ENCODE data around the gene PALB2. TPM values are rescaled to one million over a fixed set of nuclear protein-coding genes. Genes with fewer than 3 reads are reported as not detected.

The PALB2 gene
- polyA plus RNA-seq, 2 of the 4 experiments (the other 2 are of a cell fraction) = 13.9 to 17.4 TPM

DNA sequence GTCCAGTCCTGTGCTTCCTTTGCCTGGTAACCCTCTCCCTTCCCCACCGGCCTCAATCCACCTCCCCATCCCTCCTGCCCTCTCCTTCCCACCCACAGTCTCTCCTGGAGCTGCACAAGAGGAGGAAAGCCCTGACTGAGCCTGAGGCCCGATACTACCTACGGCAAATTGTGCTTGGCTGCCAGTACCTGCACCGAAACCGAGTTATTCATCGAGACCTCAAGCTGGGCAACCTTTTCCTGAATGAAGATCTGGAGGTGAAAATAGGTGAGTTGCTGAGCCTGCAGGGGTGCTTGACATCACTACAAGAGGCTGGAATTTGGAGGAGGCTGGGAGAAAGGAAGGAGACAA lies 38.9 kb upstream of the PALB2 start:
- TF ChIP-seq RCOR1 (IDR thresholded peaks at IDR 0.05; ENCODE audit: low read depth, low read length) (no peak), KDM1A (IDR thresholded peaks at IDR 0.05; ENCODE audit: low read depth) (no peak), NR3C1 (IDR thresholded peaks at IDR 0.05) (no peak), NFE2L2 (conservative IDR thresholded peaks at IDR 0.05; ENCODE audit: low read length) (no peak), CBX8 (IDR thresholded peaks at IDR 0.05) (no peak), POLR2AphosphoS2 (conservative IDR thresholded peaks at IDR 0.05; ENCODE audit: low read length) (no peak), ZC3H11A (IDR thresholded peaks at IDR 0.05) (no peak), ESRRA (IDR thresholded peaks at IDR 0.05; ENCODE audit: borderline replicate concordance, low read length) (no peak), CHD2 (IDR thresholded peaks at IDR 0.05; ENCODE audit: low read length, partially characterized antibody) (no peak), SMC3 (IDR thresholded peaks at IDR 0.05) (no peak), RFX5 (IDR thresholded peaks at IDR 0.05) (no peak)
- TF ChIP-seq, protein P1, sequence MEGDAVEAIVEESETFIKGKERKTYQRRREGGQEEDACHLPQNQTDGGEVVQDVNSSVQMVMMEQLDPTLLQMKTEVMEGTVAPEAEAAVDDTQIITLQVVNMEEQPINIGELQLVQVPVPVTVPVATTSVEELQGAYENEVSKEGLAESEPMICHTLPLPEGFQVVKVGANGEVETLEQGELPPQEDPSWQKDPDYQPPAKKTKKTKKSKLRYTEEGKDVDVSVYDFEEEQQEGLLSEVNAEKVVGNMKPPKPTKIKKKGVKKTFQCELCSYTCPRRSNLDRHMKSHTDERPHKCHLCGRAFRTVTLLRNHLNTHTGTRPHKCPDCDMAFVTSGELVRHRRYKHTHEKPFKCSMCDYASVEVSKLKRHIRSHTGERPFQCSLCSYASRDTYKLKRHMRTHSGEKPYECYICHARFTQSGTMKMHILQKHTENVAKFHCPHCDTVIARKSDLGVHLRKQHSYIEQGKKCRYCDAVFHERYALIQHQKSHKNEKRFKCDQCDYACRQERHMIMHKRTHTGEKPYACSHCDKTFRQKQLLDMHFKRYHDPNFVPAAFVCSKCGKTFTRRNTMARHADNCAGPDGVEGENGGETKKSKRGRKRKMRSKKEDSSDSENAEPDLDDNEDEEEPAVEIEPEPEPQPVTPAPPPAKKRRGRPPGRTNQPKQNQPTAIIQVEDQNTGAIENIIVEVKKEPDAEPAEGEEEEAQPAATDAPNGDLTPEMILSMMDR (IDR thresholded peaks at IDR 0.05) = no peak
- TF ChIP-seq, protein P2, sequence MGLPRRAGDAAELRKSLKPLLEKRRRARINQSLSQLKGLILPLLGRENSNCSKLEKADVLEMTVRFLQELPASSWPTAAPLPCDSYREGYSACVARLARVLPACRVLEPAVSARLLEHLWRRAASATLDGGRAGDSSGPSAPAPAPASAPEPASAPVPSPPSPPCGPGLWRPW (IDR thresholded peaks at IDR 0.05) = no peak
- TF ChIP-seq, protein P3, sequence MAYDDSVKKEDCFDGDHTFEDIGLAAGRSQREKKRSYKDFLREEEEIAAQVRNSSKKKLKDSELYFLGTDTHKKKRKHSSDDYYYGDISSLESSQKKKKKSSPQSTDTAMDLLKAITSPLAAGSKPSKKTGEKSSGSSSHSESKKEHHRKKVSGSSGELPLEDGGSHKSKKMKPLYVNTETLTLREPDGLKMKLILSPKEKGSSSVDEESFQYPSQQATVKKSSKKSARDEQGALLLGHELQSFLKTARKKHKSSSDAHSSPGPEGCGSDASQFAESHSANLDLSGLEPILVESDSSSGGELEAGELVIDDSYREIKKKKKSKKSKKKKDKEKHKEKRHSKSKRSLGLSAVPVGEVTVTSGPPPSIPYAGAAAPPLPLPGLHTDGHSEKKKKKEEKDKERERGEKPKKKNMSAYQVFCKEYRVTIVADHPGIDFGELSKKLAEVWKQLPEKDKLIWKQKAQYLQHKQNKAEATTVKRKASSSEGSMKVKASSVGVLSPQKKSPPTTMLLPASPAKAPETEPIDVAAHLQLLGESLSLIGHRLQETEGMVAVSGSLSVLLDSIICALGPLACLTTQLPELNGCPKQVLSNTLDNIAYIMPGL (CRISPR knock-in tag; IDR thresholded peaks at IDR 0.05; ENCODE audit: borderline replicate concordance) = no peak
- Histone ChIP-seq H3K9me3 (no peaks in the 10 kb centered on the region), H3K4me1 (peaks cover 27% of the 10 kb centered on the region), H3K4me3 (peak overlapping the region; percentile 78), H3K27ac (peak overlapping the region; percentile 80 to 91), H3K4me2 (peak overlapping the region; percentile 90)
- FAIRE-seq (no peak), DNase-seq (ENCODE audit: low read depth in 1 of 2, low spot score in 1 of 2) (no peak), ATAC-seq (no peak)
- ChIA-PET CTCF (interaction anchor here (1.0 to 4.3 kb wide), 3 partner anchors 11 to 825 kb away, joined by 3 to 27 read pairs (median 13); no protein-coding TSS in a partner anchor), POLR2A (no interaction called here)
- 6% methylated on average over 6 of the region's 6 CpGs for WGBS (ENCODE audit: missing lambda C conversion rate)

GRCh38 chr16:23679274-23679985 lies 38.3 kb upstream of the PALB2 start:
- DNase-seq (ENCODE audit: low read depth in 1 of 2, low spot score in 1 of 2) = peak; percentile 48 to 80
- POLR2A ChIA-PET = no interaction called here
- CTCF ChIA-PET = interaction anchor here (1.0 to 4.3 kb wide), 6 partner anchors 10 to 825 kb away, joined by 3 to 27 read pairs (median 6); no protein-coding TSS in a partner anchor
- WGBS (ENCODE audit: missing lambda C conversion rate) = under 1% methylated on average over 17 of the region's 24 CpGs
- peak; percentile 57 to 73 for ATAC-seq
- FAIRE-seq = no peak
- peak overlapping the region; percentile 80 to 91 for H3K27ac ChIP-seq
- TF ChIP-seq RCOR1 (IDR thresholded peaks at IDR 0.05; ENCODE audit: low read depth, low read length) (no peak), HDAC2 (IDR thresholded peaks at IDR 0.05) (no peak)
- H3K4me1 ChIP-seq = peaks cover 27% of the 10 kb centered on the region
- H3K4me2 ChIP-seq = peak overlapping the region; percentile 90
- peak overlapping the region; percentile 78 for H3K4me3 ChIP-seq
- H3K9me3 ChIP-seq = no peaks in the 10 kb centered on the region

GRCh38 chr16:23678430-23679273 lies 37.5 kb upstream of the PALB2 start, which contains the start of gene PLK1:
Gene PLK1, plus strand, starts transcription at chr16:23678889. Its CDS starts 44 bp downstream, at chr16:23678933.
- no peak for FAIRE-seq
- no peak for TF ChIP-seq REST (IDR thresholded peaks at IDR 0.05)
- no peak for TF ChIP-seq CHD4 (IDR thresholded peaks at IDR 0.05; ENCODE audit: borderline replicate concordance)
- no peak for TF ChIP-seq RARB (CRISPR knock-in tag; IDR thresholded peaks at IDR 0.05)
- TF ChIP-seq RAD21 (conservative IDR thresholded peaks at IDR 0.05 in 1 of 2, IDR thresholded peaks at IDR 0.05 in 1 of 2) = peak; percentile 39 to 55
- no peak for TF ChIP-seq CHD2 (IDR thresholded peaks at IDR 0.05; ENCODE audit: low read length, partially characterized antibody)
- TF ChIP-seq USF2 (IDR thresholded peaks at IDR 0.05) = peak; percentile 62
- no peak for TF ChIP-seq KDM1A (IDR thresholded peaks at IDR 0.05; ENCODE audit: low read depth)
- no peak for TF ChIP-seq ZC3H11A (IDR thresholded peaks at IDR 0.05)
- no peak for TF ChIP-seq HOXB13 (CRISPR knock-in tag; IDR thresholded peaks at IDR 0.05; ENCODE audit: low read depth)
- no peak for TF ChIP-seq ZFP36 (IDR thresholded peaks at IDR 0.05; ENCODE audit: borderline replicate concordance, partially characterized antibody)

More at GRCh38 chr16:23678430-23679273, 37.5 kb upstream of the PALB2 start, which contains the start of gene PLK1:
- peak; percentile 88 to 96 for DNase-seq (ENCODE audit: low read depth in 1 of 2, low spot score in 1 of 2)
- peak within 1 kb of the TSS; percentile 78 for H3K4me3 ChIP-seq
- 5% methylated on average over 30 of the region's 75 CpGs for WGBS (ENCODE audit: missing lambda C conversion rate)
- no peaks in the 10 kb centered on the region for H3K9me3 ChIP-seq
- H3K4me1 ChIP-seq = peaks cover 27% of the 10 kb centered on the region
- peak within 1 kb of the TSS; percentile 90 for H3K4me2 ChIP-seq
- ChIA-PET CTCF (interaction anchor here (0.6 to 4.3 kb wide), 17 partner anchors 9 to 826 kb away, joined by 3 to 27 read pairs (median 3); no protein-coding TSS in a partner anchor), POLR2A (interaction anchor here (0.8 kb wide), 1 partner anchor 51 kb away, joined by 3 read pairs; no protein-coding TSS in a partner anchor)
- H3K27ac ChIP-seq = peak within 1 kb of the TSS; percentile 80 to 91
- peak; percentile 94 to 97 for ATAC-seq

Measured in A549 (cell line).